Upper lobe of left lung (tissue), 4 donors: ENCODE results near the gene TMEM135.

ENCODE experiments used
- POLR2A ChIP-seq, 4 donors: fragments of 450-650 bp; IDR thresholded peaks; one replicate each; pipeline ENCODE4 v1.5.1; 2016 to 2017; ENCODE audit warnings: antibody characterized with exemption in 4 of 4, mild to moderate bottlenecking in 2 of 4
- TF ChIP-seq, protein P1 (sequence below), 6 experiments: fragments of 450-650 bp in 4 of 6; fragments of 200-600 bp in 2 of 6; sonication (generic) in 2 of 6; IDR thresholded peaks; one replicate each; pipeline ENCODE4 v1.5.1; 2016 to 2019; ENCODE audit warnings: antibody characterized with exemption in 6 of 6

DNA sequence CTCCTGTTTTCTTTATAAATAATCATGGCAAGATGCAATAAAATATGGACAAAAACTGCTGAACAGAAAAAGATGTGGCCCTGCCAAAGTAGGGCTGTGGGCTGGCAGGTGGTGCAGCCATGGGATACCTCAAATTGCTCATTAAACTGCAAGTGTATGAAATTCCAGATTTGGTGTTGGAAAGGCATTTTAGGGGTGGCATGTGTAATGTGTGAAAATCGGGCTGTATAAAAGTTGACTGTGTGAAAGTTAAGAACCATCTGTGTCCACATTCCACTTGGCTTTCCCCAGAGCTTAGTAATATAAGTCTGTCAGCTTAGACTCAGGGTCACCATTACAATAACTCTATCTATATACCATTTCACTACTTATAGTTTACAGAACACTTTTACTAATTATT is 47.7 kb upstream of the TMEM135 start:
- TF ChIP-seq, protein P1, sequence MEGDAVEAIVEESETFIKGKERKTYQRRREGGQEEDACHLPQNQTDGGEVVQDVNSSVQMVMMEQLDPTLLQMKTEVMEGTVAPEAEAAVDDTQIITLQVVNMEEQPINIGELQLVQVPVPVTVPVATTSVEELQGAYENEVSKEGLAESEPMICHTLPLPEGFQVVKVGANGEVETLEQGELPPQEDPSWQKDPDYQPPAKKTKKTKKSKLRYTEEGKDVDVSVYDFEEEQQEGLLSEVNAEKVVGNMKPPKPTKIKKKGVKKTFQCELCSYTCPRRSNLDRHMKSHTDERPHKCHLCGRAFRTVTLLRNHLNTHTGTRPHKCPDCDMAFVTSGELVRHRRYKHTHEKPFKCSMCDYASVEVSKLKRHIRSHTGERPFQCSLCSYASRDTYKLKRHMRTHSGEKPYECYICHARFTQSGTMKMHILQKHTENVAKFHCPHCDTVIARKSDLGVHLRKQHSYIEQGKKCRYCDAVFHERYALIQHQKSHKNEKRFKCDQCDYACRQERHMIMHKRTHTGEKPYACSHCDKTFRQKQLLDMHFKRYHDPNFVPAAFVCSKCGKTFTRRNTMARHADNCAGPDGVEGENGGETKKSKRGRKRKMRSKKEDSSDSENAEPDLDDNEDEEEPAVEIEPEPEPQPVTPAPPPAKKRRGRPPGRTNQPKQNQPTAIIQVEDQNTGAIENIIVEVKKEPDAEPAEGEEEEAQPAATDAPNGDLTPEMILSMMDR (IDR thresholded peaks at IDR 0.05) = no peak
- no peak for TF ChIP-seq POLR2A (IDR thresholded peaks at IDR 0.05)
